OCI-LY1 (cell line): ENCODE data around the gene OR51D1.

Experiments used
- H2AFZ ChIP-seq: fragments of 200-600 bp; sonication (generic), shearing (Covaris generic); 2 replicates; pipeline ENCODE4 v1.6.0; 2014; ENCODE audit warnings: antibody characterized with exemption, mild to moderate bottlenecking, low read length
- H3F3A ChIP-seq: fragments of 200-600 bp; sonication (generic), shearing (Covaris generic); 2 replicates; pipeline ENCODE4 v1.6.0; 2014; ENCODE audit warnings: mild to moderate bottlenecking, antibody characterized with exemption, low read length, moderate library complexity; ENCODE audit not compliant: insufficient read depth
- H3K27ac ChIP-seq: fragments of 200-600 bp; sonication (generic); 2 replicates; pipeline ENCODE4 v1.5.1; 2014; ENCODE audit warnings: low read length, mixed run types, mild to moderate bottlenecking, low read depth; ENCODE audit not compliant: poor library complexity, severe bottlenecking
- H3K27me3 ChIP-seq: fragments of 200-600 bp; sonication (generic); 2 replicates; pipeline ENCODE4 v1.6.0; 2014; ENCODE audit warnings: antibody characterized with exemption, mild to moderate bottlenecking, low read length, moderate library complexity; ENCODE audit not compliant: insufficient read depth
- H3K36me3 ChIP-seq: fragments of 200-600 bp; sonication (generic); 2 replicates; pipeline ENCODE4 v1.6.1; 2014; ENCODE audit warnings: mild to moderate bottlenecking, antibody characterized with exemption, low read length, moderate library complexity, mixed read lengths; ENCODE audit not compliant: insufficient read depth
- H3K4me1 ChIP-seq: fragments of 200-600 bp; sonication (generic); 2 replicates; pipeline ENCODE4 v1.5.1; 2014; ENCODE audit warnings: mild to moderate bottlenecking, low read length, moderate library complexity; ENCODE audit not compliant: insufficient read depth, severe bottlenecking
- H3K4me2 ChIP-seq: fragments of 200-600 bp; sonication (generic), shearing (Covaris generic); 2 replicates; pipeline ENCODE4 v1.6.1; 2014; ENCODE audit warnings: low read length
- H3K4me3 ChIP-seq: fragments of 200-600 bp; sonication (generic); 2 replicates; pipeline ENCODE4 v1.5.1; 2014; ENCODE audit warnings: low read length, low read depth, mild to moderate bottlenecking, mixed read lengths; ENCODE audit not compliant: poor library complexity, severe bottlenecking
- H3K79me2 ChIP-seq: fragments of 200-600 bp; shearing (Covaris generic); 2 replicates; pipeline ENCODE4 v1.6.1; 2016; ENCODE audit warnings: mixed run types, low read length, mixed read lengths; ENCODE audit not compliant: insufficient read depth
- H3K9ac ChIP-seq: fragments of 200-600 bp; sonication (generic), shearing (Covaris generic); 2 replicates; pipeline ENCODE4 v1.6.1; 2014; ENCODE audit warnings: mild to moderate bottlenecking, low read length, mixed read lengths
- H3K9me2 ChIP-seq: fragments of 200-600 bp; sonication (generic), shearing (Covaris generic); 2 replicates; pipeline ENCODE4 v1.6.1; 2014; ENCODE audit warnings: low read depth, mild to moderate bottlenecking, low read length, mixed read lengths
- H3K9me3 ChIP-seq: fragments of 200-600 bp; shearing (Covaris generic); 2 replicates; pipeline ENCODE4 v1.6.1; 2014; ENCODE audit warnings: low read length, mixed read lengths
- H4K20me1 ChIP-seq: fragments of 200-600 bp; sonication (generic), shearing (Covaris generic); 2 replicates; pipeline ENCODE4 v1.6.0; 2016; ENCODE audit warnings: mild to moderate bottlenecking, low read length; ENCODE audit not compliant: insufficient read depth
- EZH2 ChIP-seq: fragments of 200-600 bp; sonication (generic), shearing (Covaris generic); IDR thresholded peaks from 2 replicates; pipeline ENCODE4 v1.8.0; 2017; ENCODE audit warnings: borderline replicate concordance, mixed run types, mild to moderate bottlenecking, antibody characterized with exemption, low read length, moderate library complexity, mixed read lengths
- TF ChIP-seq, protein P1 (sequence below): fragments of 200-600 bp; sonication (generic), shearing (Covaris generic); IDR thresholded peaks from 2 replicates; pipeline ENCODE4 v1.5.1; 2017; ENCODE audit warnings: mild to moderate bottlenecking, antibody characterized with exemption, low read length, moderate library complexity, mixed read lengths

OR51D1 gene

DNA sequence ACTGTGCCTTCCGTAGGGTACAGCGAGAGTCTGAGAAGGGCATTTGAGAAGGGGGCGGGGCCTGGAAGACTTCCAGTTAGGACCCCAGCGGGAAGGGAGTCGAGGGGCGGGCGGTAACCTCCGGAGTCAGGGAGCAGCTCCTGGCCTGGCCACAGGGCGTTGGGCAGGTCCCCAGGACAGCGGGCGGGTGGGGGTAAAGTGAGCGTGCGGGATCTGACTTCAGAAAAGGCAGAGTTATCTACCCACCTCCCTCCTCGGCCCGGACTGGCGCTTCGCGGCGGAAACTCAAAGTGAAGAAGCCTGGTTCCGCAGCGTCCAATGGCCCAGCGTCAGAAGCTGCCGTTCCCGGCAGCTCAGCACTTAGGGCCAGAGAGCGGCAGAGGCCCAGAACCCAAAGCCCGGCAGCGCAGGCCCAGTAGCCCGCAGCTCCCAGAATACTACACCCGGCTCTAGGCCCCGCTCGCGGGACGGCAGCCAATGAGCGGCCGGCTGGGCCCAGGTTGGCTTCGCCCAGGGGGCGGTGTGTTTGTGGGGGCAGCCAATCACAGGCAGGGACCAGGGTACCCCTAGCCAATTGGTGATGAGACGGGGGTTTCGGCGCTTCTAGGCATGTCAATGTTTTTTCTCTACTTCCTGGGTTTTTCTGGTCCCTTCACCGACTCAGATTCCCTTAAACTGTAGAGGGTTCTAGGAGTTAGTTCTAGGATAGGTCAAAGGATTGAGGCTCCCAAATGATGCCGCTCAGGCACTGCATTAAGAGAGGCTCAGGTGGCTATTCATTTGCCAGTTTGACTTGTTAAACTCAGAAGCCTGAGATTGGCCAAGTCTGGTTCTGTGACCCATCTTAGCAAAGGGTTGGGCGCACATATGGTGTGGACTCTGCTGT, 29.3 kb upstream of the OR51D1 start, which contains the start of gene TRIM68:
TRIM68 (minus strand) TSS at position 451 of the 886 bp plus-strand sequence. CDS start 2,727 bp downstream, outside the sequence.
- Histone ChIP-seq H3F3A (no peaks in the 10 kb centered on the region), H3K36me3 (peaks cover 8% of the 10 kb centered on the region; the same call in 1 of the 2 replicates), H3K79me2 (no peaks in the 10 kb centered on the region), H3K9me3 (no peaks in the 10 kb centered on the region), H4K20me1 (no peaks in the 10 kb centered on the region), H3K4me2 (peak within 1 kb of the TSS; percentile 75), H3K27me3 (no peaks in the 10 kb centered on the region), H3K27ac (peak within 1 kb of the TSS; percentile 28), H3K9me2 (no peaks in the 10 kb centered on the region), H3K4me3 (peak within 1 kb of the TSS; percentile 78), H2AFZ (peak within 1 kb of the TSS; percentile 99), H3K4me1 (peaks cover 23% of the 10 kb centered on the region), H3K9ac (peak within 1 kb of the TSS; percentile 77)
- TF ChIP-seq EZH2: no peak
- TF ChIP-seq, protein P1, sequence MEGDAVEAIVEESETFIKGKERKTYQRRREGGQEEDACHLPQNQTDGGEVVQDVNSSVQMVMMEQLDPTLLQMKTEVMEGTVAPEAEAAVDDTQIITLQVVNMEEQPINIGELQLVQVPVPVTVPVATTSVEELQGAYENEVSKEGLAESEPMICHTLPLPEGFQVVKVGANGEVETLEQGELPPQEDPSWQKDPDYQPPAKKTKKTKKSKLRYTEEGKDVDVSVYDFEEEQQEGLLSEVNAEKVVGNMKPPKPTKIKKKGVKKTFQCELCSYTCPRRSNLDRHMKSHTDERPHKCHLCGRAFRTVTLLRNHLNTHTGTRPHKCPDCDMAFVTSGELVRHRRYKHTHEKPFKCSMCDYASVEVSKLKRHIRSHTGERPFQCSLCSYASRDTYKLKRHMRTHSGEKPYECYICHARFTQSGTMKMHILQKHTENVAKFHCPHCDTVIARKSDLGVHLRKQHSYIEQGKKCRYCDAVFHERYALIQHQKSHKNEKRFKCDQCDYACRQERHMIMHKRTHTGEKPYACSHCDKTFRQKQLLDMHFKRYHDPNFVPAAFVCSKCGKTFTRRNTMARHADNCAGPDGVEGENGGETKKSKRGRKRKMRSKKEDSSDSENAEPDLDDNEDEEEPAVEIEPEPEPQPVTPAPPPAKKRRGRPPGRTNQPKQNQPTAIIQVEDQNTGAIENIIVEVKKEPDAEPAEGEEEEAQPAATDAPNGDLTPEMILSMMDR: no peak

DNA sequence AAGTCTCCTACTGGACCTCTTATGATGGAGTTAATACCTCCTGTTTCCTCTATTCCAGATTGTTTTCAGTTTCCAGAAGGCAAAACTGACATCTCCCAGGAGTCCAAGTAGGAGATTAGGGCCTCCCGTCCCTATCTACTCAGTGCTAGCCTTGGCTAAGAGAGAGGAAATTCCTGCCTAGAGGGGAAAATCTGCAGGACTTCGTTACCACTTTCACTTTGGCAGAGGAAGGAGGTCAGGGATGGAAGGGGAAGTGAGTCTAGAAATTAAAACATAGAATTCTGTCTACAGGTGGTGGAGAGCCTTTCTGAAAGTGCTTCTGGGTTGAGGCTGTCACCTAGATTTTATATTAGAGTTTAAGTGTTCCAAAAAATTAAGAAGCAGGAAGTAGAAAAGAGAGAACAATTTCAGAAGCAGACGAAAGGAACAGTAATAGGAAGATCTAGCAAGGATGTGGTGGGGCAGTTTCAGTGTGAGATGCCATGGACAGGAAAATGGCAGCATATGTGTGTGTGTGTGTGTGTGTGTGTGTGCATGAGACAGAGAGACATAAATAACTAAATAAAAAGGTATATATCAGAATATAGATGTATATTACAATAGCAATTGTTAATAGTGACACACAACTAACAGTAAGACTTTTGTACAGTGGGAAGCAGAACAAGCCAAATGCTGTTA, 26.9 kb upstream of the OR51D1 start:
- Histone ChIP-seq H3K4me3 (no peak overlapping the region), H3K27ac (no peak overlapping the region), H3K4me1 (peaks cover 23% of the 10 kb centered on the region), H3F3A (no peaks in the 10 kb centered on the region), H4K20me1 (no peaks in the 10 kb centered on the region), H3K36me3 (no peaks in the 10 kb centered on the region), H3K79me2 (no peaks in the 10 kb centered on the region), H3K27me3 (no peaks in the 10 kb centered on the region), H3K9ac (no peak overlapping the region), H3K4me2 (peak overlapping the region; percentile 22), H3K9me2 (no peaks in the 10 kb centered on the region), H2AFZ (peak overlapping the region; percentile 99), H3K9me3 (no peaks in the 10 kb centered on the region)
- no peak for TF ChIP-seq EZH2
- TF ChIP-seq, protein P1: no peak

DNA sequence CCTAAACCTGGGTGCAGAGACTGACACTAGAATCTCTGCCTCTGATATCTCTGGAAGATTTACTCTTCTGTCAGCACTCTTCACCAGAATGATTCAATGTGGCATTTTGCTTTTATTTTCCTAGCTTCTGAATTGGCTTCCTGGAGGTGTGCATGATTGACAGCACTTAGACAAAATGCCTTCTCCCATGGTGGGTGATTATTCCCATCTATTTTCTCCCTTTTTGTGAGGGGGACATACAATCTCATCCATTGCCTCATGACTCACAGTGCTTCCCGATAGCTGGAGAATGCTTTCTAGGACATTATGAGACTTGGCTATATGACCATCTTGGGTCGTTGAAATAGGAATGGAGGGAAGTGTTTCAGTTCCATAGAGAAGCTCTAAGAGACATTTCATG, 25.3 kb upstream of the OR51D1 start:
- no peaks in the 10 kb centered on the region for H3F3A ChIP-seq
- H4K20me1 ChIP-seq: no peaks in the 10 kb centered on the region
- no peaks in the 10 kb centered on the region for H3K9me2 ChIP-seq
- H3K4me3 ChIP-seq: no peak overlapping the region
- H3K27me3 ChIP-seq: no peaks in the 10 kb centered on the region
- no peak for TF ChIP-seq EZH2
- TF ChIP-seq, protein P1: no peak
- H3K79me2 ChIP-seq: no peaks in the 10 kb centered on the region
- peaks cover 17% of the 10 kb centered on the region for H3K4me1 ChIP-seq
- no peak overlapping the region for H3K9ac ChIP-seq
- no peak overlapping the region for H3K4me2 ChIP-seq
- H3K9me3 ChIP-seq: no peaks in the 10 kb centered on the region
- H2AFZ ChIP-seq: no peak overlapping the region
- H3K36me3 ChIP-seq: no peaks in the 10 kb centered on the region
- no peak overlapping the region for H3K27ac ChIP-seq
